Fibroblast of the aortic adventitia (primary cell): Measurements from ENCODE around the gene SMYD2. TPM values are rescaled to one million over a fixed set of nuclear protein-coding genes. Genes with fewer than 3 reads are reported as not detected.

Experiments
- DNase-seq: peaks from one replicate; pipeline ENCODE4 v3.0.0-alpha.2; 2010; ENCODE audit warnings: low read depth
- H3K4me3 ChIP-seq: 2 replicates; pipeline ENCODE4 v1.5.1; 2011; ENCODE audit warnings: low read depth, mild to moderate bottlenecking, control low read depth, low read length, moderate library complexity
- total RNA-seq: library from RNA; depleted of rRNA; stranded (reverse); fragments of >200 nt; gene quantifications from 2 replicates; pipeline ENCODE4 v1.2.3, GENCODE V29; 2012; ENCODE audit warnings: low replicate concordance
- TF ChIP-seq, protein P1 (sequence below): IDR thresholded peaks from 2 replicates; pipeline ENCODE4 v1.5.1; 2011; ENCODE audit warnings: mild to moderate bottlenecking, low read length, control low read depth, inconsistent platforms; ENCODE audit not compliant: insufficient read depth

Gene SMYD2, protein sequence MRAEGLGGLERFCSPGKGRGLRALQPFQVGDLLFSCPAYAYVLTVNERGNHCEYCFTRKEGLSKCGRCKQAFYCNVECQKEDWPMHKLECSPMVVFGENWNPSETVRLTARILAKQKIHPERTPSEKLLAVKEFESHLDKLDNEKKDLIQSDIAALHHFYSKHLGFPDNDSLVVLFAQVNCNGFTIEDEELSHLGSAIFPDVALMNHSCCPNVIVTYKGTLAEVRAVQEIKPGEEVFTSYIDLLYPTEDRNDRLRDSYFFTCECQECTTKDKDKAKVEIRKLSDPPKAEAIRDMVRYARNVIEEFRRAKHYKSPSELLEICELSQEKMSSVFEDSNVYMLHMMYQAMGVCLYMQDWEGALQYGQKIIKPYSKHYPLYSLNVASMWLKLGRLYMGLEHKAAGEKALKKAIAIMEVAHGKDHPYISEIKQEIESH
- total RNA-seq: 22.5 and 26.9 TPM in 2 replicates

DNA sequence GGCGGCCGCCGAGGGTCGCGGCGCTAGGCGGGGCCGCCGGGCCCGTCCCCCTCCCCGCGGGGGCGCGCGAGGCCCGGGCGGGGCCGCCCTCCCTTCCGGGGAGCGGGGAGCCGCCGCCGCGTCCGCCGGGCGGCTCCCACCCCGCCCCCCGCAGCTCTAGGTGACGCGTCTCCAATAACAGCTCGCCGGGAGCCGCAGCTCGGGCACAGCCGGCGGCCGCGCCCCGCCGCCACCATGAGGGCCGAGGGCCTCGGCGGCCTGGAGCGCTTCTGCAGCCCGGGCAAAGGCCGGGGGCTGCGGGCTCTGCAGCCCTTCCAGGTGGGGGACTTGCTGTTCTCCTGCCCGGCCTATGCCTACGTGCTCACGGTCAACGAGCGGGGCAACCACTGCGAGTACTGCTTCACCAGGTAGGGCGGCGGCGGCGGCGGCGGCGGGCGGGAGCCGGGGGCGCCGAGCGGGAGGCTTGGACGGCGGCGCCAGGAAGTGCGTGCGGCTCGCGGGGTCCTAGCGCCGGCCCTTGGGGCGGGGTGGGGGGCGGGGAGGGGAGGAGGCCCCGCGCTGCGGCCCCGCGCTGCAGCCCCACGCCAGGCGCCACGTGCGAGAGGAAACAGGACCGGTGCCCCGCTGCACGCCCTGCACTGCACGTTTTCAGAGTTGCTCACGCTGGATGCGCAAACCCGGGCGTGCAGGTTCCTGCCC is at the start of gene SMYD2:
Gene SMYD2 (plus strand): TSS at position 139 of the 699 bp plus-strand sequence. CDS start 96 bp downstream, at position 235.
- peak; percentile 33 for DNase-seq
- H3K4me3 ChIP-seq: peak within 1 kb of the TSS; percentile 83
- TF ChIP-seq, protein P1, sequence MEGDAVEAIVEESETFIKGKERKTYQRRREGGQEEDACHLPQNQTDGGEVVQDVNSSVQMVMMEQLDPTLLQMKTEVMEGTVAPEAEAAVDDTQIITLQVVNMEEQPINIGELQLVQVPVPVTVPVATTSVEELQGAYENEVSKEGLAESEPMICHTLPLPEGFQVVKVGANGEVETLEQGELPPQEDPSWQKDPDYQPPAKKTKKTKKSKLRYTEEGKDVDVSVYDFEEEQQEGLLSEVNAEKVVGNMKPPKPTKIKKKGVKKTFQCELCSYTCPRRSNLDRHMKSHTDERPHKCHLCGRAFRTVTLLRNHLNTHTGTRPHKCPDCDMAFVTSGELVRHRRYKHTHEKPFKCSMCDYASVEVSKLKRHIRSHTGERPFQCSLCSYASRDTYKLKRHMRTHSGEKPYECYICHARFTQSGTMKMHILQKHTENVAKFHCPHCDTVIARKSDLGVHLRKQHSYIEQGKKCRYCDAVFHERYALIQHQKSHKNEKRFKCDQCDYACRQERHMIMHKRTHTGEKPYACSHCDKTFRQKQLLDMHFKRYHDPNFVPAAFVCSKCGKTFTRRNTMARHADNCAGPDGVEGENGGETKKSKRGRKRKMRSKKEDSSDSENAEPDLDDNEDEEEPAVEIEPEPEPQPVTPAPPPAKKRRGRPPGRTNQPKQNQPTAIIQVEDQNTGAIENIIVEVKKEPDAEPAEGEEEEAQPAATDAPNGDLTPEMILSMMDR: no peak

DNA sequence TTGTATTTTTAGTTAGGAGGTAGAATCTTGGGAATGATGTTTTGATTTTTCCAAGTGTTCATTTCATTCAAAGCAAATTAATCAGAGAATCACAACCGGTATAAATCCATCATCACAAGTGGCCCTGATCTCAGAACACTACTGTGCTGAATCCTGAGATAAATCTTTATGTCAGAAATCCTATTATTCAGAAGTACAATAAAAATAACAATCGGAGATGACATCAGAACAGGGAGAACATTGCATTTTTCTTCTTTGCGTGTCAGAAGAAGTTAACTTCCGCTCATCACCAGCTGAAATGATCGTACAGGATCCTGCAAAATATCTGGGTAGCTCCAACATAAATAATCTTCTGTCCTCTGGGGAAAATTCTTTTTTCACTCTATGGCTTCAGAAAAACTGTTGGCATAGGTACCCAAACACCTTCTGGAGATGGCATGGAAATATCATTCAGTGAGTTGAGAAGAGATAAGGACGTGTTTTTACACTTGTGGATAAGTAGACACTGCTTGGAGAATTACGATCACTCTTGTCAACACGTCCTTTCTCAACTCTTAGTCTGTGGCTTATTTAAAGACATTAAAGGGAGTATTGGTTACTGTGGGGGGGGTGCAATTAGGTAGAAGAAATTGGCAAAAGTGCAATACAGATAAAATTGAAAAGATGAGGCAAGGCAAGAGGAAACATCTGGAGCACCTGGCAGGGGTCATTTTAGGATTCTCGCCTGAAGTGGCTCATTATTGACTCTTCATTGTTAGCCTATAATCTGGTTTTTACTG is 46.9 kb upstream of the SMYD2 start:
- no peak for DNase-seq
- H3K4me3 ChIP-seq: no peak overlapping the region
- TF ChIP-seq, protein P1: no peak

DNA sequence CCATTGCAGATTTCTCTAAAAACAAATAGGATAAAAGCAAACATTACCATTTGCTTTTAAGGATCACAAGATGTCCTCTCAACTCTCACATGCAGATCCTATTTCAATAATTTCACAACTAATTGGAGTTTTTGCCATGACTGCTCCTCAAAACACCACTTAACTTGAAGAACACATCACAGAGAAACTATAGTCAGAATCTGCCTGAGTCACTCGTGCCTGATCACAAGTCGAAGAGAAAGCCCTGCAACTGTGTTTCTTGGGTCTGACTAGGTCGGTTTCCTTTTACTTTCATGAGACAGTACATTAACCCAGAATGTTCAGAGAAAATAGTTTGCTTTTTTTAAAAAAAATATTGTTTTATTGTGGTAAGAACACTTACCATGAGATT is 46.3 kb upstream of the SMYD2 start:
- DNase-seq: no peak
- H3K4me3 ChIP-seq: no peak overlapping the region
- TF ChIP-seq, protein P1: no peak

DNA sequence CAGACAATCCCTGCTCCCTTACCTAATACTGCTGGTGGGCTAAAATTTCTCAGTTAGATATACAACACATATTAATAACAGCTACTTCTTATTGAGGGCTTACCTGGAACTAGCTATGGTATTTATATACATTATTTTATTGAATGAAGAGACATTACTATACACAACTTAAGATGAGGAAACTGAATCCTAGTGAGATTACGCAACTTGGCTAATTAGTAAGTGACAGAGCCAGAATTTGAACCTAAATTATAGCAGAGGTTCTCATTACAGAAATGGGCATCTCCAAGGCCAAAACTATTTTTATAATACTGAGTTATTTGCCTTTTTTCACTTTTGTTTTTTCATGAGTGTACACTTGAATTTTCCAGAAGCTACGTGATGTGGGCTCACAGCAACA is 44.5 kb upstream of the SMYD2 start:
- DNase-seq: no peak
- no peak overlapping the region for H3K4me3 ChIP-seq
- TF ChIP-seq, protein P1: no peak

DNA sequence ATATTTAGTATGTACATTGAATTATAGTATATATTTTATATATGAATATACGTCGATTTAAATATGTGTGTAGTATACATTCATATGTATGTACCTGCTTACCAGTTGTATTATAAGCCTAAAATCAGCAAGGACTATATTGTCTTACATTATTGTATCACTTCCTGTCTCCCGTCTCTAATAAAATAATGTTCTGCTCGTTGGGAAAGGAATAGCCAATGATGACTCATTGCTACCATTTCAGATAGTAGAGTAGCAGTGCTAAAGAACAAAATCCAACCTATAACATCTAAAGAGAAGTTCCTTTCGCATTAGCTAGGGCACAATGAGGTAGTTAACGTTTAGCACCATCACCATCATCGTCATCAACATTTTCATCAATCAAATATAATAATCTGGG is 39.9 kb upstream of the SMYD2 start:
- TF ChIP-seq, protein P1: no peak
- no peak for DNase-seq
- H3K4me3 ChIP-seq: no peak overlapping the region

DNA sequence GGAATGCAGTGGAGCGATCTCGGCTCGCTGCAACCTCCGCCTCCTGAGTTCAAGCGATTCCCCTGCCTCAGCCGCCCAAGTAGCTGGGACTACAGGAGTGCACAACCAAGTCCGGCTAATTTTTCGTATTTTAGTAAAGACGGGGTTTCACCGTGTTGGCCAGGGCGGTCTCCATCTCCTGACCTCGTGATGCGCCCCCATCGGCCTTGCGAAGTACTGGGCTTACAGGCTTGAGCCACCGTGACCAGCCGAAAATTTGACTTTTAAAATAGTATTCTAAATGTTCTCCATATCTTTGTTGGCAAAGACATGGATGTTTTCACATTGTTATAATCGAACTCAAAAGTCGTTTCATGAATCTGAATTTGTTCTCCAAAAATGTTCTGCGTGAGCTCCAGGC is 36.7 kb upstream of the SMYD2 start:
- DNase-seq: no peak
- TF ChIP-seq, protein P1: no peak
- H3K4me3 ChIP-seq: no peak overlapping the region
